HG02885 (cell line): ENCODE measurements around the gene SH2D7.

Experiments
- ATAC-seq: cut with Tn5 transposase; IDR thresholded peaks from one replicate; pipeline ENCODE4 v1.9.1; 2021; ENCODE audit warnings: mild to moderate bottlenecking; ENCODE audit not compliant: unreplicated experiment, poor library complexity

Gene SH2D7

GRCh38 chr15:78101423-78102105, 9.2 kb downstream of the SH2D7 start:
- no peak for ATAC-seq

DNA sequence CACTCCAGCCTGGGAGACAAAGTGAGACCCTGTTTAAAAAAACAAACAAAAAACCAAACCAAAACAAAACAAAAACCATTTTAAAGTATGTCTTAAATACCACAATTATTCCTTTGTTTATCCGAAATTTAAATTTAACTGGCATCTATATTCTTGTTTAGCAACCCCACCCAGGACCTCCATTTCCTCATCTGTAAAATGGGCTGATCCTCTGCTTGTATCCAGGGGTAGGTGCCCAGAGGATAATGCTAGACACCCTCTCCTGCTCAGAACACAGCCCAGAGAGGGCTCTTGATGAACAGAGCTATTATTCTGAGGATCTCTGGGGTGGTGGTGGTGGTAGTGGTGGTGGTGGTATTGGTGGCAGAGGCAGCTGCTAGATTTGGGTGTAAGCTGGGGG, 9.8 kb downstream of the SH2D7 start:
- ATAC-seq, result no peak

- no peak for ATAC-seq
Observed at GRCh38 chr15:78102741-78103140, 10.4 kb downstream of the SH2D7 start.

GRCh38 chr15:78103406-78104118, 11.2 kb downstream of the SH2D7 start:
- peak; percentile 78 for ATAC-seq

GRCh38 chr15:78104119-78104479, 11.7 kb downstream of the SH2D7 start:
- no peak for ATAC-seq

DNA sequence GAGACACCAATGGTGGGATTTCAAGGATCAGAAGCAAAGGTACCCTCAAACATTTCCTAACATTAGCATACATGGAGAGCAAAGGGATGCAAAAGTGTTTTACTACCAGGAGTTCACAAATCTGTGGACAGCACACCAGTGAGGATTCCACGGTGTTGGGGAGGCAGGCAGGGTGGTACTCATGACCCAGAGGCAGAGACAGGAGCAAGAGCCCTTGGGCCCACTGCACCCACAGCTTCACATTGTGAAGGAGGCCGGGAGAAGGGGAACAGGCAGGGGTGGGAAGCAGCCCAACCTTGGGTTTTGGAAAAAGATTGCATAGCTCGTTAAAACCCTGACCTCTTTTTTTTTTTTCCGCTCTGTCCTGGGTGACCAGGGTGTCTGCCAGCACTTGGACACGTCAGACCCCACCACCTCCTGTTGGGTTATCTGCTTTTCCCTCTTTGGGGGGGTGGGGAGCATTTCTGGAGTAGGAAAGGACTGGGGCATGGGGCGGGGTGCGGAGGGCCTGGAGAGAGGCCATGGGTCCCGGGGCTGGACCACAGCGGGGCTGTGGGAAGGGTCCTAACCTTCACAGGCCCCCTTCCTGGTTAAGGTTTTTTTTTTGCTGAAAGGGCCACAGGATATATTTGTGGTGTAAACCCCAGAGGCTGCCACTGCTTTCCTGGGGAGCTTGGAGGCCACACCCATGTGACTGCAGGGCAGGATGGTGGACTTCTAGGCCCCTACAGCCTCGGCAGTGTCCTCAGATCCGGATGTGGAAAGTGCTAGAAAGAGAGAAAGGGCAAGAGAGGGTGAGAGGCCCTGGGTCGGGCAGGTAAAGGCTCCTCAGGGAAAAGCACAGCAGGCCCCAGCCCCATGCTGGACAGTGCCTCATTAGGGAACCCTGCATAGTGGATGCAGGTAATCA, 12.5 kb downstream of the SH2D7 start:
- ATAC-seq, result no peak

- ATAC-seq, result no peak
Observed at GRCh38 chr15:78105476-78106241, 13.3 kb downstream of the SH2D7 start.

DNA sequence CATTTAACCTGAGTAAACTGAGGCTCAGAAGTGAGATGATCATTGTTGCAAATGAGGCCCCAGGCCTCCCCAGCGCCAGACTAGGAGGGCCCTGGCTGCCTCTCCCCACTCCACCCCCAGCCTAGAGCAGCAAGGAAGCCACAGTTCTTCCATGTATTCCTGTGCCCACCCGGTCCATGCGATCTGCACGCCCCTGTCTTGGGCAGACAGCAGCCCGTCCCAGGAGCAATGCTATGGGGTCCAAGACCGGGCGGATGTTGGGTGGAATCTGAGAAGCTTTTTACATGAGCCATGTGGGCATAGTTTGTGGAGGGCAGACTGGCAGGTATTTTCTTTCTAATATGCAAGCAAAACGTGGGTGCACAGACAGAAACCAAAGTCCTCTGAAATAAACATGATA, 15.1 kb downstream of the SH2D7 start:
- ATAC-seq, result no peak

GRCh38 chr15:78108300-78109084, 16.1 kb downstream of the SH2D7 start:
- no peak for ATAC-seq

DNA sequence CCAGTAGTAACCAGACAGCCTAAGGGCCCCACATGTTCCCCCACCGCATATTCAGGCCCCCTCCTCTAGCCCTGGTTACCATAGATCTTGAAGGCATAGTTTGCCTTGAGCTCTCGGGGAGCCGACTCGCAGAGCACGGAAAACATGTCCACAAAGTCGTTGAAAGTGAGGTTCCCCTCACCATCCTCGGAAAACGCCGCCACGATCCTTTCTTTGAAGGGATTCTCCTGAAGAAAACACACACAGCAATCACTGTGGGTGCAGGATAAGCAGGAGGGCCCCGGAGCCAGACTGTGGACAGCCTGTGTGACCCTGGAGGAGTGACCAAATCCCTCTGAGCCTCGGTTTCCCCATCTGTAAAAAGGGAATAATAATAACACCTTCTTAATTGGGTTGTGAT, 16.8 kb downstream of the SH2D7 start:
- ATAC-seq, result no peak

DNA sequence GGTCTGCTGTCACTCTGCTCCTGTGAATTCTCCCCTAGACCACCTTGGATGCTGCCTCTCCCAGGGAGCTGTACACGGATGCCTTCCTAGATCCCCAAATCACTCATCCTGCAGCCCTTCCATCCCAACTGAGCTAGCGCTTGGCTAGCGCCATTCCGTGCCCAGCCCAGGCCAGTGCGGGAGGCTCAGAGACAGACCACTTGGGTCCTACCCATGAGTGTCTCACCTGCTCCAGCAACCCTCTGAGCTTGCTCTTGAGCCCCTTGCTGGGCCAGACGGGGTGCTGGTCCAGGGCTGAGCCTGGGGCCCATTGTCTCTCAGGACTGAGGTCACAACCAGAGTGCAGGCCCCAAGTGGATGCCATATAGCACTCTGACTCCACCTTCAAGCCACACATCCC, 17.7 kb downstream of the SH2D7 start:
- ATAC-seq, result no peak

DNA sequence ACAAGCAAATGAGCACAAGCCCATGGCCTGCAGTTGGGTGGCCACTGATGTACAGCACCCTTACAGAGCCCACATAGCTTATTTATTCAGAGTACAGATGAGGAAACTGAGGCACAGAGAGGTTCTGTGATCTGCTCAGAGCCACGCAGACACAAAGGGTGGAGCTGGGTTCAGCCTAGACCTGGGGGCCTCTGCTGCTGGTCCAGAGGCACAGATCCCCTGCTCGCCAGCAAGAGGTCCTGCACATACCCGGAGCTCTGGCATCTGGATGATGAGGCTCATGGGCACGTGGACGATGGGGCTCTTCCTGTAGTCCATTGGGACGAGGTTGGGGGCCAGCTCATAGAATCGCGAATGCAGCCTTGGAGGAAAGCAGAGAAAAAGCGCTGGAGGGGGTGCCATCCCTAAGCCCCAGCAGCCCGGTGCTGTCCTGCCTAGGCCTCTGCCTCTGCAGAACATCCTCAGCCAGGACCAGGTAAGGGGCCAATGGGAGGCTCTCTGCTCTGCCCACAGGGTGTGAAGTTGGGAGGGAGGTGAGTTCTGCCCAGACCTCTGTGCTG, 18.6 kb downstream of the SH2D7 start:
- ATAC-seq, result no peak

GRCh38 chr15:78111788-78112187, 19.4 kb downstream of the SH2D7 start:
- no peak for ATAC-seq

DNA sequence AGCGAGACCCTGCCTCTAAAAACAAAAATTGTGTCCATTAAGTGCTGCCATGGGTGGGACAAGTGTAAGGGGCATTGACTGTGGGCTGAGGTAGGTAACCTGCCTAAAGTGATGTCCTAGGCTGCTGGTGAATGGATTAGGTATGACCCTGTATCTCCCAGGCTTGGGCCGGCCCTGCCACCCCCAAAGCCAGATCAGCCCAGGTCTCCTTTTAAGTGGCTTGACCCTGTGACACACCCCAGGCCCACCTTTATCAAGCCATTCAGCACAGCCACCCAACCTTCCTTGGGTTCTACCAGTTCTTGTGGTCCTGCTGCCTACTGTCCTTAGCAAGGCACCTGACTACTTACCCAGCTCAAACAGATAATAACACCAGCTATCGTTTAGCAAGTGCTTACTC, 20.2 kb downstream of the SH2D7 start:
- ATAC-seq, result no peak

DNA sequence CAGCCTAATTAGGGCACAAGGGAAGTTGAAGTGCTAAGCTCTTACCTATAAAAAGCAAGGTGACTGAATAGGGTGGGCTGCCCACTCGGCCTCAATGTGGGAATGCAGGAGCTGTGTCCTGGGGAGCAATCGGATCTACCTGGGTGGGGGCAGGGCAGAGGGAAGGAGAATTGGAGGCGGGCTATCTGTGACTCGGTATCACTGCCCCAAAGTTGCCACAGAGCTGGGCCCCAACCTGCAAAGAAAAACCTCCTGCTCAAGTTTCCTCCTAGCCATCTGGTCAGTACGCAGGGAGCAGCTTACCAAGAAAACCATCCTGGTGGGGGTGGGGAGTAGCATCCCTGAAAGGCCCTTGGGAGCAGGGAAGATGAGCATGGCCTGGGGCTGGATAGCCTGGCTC, 28.2 kb downstream of the SH2D7 start:
- no peak for ATAC-seq

- no peak for ATAC-seq
Observed at GRCh38 chr15:78125267-78125666, 32.9 kb downstream of the SH2D7 start.

DNA sequence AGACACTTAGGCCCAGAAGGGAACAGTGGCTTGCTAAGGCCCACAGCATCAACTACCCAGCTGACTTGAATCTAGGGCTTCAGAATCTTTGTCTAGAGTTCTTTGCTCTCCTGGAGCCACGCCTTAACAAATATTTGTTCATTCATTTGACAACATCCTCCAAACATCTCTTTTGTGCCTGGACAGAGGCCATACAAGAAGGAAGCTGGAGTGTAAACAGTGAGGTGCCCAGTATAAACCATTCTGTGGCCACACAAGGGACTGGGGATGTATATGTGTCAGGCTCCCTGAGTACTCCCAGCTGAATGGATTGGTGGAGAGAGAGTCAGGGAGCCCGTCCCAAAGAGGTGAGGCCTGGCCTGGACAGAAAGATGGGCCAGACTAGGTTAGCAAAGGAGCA, 35.5 kb downstream of the SH2D7 start:
- no peak for ATAC-seq

DNA sequence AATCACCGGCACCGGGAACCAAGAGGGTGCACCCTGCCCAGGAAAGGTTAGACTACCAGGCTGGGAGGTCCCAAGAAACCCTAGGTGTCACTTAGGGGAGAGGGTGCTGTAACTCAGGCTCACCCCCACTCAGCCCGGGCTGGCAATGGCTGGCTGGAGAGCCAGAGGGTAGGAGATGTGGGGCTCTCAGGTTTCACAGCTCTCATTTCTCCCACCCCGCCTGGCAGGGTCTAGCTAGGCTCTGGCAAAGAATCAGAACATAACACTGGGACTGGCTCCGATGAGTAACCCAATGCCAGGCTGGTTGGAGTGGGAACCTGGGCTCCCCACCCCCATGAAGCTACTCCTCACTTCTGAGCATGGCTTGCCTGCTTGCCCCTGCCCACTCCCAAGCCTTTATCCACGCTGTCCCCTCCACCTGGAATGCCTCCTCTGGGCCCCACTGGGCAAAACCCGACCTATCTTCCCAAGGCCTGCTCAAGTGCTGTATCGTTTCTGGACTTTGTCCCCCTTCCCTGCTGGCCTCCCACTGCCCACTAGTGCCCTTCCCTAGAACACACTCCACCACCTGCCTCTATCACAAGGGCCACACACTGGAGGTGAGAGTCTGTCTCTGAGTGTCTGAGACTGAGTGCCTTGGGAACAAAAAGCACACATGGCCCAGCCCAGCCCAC, 36.9 kb downstream of the SH2D7 start:
- ATAC-seq, result no peak

DNA sequence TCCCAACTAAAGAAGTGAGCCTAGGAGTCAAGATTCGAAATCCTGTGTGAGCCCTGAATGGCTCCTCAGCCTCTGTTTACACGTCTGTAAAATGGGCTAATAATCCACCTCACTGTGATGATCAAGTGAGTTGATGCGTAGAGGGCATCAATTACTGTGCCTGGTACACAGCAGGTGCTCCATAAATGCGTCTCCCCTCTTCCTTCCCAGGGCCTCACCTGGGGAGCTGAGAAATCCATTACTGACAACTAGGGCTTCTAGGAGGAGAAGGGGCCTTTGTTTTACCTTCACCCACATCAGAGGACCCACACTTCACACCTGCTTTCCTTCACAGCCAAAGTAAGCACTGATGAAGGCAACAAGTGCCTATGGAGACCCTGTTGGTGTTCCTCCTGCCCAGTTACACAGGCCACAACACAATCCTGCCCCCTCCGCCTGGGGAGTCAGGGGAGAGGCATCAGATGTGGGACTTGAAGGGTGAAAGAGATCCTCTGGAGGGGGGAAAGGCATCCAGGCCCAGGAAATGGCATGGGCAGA, 37.5 kb downstream of the SH2D7 start:
- no peak for ATAC-seq
